Ecto neural progenitor cell (in vitro differentiated cells): Measurements from ENCODE around the gene KCNMA1.

ENCODE experiments used
- DNase-seq: peaks from one replicate; pipeline ENCODE4 v3.0.0-alpha.2; 2018; ENCODE audit warnings: low spot score

The KCNMA1 gene

DNA sequence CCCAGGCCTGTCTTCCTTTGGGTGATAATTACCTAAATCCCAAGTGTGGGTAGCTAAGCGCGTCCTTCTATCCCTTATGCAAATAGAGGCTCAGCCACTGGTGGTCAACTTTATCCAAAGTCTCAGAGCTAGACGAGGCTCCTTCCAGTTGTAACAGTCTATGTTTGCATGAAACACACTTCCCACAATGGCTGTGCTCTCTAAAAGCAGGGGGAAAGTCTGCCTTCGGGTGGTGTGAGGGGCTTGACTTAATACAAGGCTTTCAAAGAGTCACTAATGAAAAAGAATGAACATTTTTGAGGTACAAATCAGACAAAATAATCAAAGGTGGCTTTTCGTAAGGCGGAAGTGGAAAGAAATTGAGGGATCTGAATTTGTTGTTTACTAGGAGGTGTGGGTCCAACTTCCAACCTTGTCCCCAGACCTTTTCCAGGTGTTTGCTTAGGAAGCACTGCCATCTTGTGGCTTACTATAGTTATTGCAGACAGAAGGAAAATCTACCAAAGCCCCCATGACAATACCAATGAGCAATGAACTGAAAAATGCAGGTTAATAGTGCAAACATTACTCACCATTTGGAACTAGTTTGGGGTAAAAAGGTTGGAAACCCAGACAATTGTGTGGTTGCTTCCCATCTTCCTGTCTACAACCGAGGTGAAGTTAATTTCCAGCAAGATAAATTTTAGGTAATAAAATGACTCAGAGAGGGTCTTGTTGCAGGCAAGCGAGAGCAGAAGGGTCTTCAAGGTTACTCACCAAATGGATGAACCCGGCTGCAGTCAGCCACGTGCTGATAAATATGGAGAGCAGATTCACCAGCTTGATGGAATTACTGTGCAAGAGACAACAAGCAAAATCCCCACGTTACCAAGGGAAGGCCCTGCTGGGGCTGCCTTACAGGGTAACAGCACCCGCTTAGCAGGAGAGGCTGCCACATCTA, 525.7 kb downstream of the KCNMA1 start:
- DNase-seq = no peak

DNA sequence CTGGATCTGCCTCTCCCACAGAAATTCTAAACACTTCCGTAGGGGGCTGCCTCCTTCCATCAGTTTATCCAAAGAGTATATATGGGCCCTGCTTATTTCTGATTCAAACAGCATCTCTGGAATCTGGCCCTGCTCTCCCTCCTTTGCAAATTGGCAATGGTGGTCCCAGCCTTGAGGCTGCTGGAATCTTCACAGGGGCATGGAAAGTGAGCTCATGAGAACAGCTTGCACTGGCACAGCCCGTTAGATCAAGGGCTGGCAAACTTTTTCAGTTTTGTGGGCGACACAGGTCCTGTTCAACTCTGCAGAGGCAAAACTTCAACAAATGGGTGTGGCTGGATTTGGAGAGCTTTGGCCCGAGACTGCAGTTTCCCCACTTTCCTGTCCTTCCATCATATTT, 526.9 kb downstream of the KCNMA1 start:
- no peak for DNase-seq

DNA sequence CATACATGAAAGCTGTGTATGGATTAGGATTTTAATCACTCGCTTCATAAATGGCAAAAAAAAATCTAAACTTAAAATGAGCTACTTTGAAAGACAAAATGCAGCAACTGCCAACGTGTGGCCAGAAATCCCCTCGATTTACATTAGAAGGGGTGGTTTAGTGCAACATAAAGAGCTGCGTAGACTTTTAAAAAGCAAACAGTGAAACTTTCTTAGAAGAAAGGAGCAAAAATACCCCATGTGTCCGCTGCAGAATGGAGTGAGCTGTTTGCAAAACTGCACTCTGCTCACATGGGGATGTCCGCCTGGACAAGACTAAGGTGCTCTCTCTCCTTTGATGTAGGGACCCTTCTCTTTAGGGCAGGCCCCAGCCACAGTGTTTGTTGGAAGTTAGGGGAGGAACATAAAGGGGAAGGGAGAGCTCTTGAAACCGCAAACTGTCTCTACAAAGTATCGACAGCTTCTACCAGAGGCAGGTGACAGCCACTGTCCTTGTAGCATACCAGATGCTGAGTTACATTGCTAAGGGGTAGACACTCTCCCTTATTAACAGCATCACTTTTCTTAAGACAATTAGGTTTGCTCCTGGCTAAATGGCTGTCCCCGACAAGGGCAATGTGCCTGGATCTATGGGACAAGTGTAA, 528.1 kb downstream of the KCNMA1 start:
- DNase-seq = no peak

DNA sequence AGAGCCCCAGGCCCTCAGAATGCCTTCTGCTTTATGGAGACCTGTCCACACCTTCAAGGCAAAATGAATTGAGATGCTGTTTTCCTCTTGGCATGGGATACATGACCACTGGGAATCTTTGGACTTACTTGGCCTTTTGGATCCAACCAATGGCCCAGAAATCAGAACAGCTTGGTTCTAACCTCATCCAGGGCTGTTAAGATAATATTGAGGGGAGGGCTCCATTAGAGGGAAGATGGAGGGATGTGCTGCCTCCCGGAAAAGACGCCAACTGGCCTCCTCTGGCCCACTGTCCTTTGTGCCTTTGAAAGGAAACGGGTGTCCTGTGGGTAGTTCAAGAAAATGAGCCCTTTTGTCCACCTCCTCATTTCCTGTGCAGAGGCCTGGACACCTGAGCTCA, 530.9 kb downstream of the KCNMA1 start:
- DNase-seq = no peak

DNA sequence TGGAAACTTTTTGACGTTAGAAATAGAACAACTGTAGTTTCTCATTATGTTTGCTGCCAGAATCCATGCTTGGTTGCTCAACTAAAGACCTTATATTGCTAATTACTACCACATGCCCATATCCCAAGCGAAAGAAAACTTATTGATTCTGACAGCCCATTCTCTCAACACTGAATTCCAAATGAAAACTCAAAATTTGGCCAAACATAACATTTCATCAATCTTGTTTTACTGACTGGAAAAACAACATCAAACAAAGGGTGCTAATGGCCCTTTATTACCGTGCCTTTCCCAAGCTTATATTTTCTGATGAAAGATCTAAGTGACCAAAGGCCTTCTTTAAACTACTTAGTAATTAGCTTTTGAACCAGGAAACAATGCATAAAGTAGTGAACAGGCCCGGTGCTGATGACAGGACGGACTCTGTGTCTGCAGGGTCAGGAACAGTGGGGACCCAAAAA, 531.8 kb downstream of the KCNMA1 start:
- no peak for DNase-seq

DNA sequence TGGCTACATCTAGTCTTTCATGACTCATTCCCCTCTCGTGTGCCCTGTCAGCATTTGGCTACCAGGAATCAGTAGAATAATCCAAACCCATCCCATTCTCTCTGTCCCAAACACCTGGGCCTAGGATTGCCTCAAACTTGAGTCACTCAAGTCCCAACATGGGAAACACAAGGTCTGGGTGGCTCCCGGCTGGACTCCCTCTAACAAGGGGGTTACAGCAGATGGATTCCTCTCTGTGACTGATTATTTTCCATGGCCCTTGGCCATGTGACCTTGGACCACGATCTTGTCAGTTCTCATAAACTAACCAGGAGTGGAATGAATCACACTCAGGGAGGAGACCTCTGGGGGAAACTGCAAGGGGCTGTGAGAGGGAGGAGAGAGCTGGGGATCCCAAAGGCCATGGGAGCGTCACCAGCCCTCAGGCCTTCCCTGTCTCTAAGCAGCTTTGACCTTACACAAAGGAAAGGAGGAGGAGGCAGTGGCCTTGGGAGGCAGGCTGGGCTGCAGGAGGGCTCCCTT, 533.1 kb downstream of the KCNMA1 start:
- no peak for DNase-seq

DNA sequence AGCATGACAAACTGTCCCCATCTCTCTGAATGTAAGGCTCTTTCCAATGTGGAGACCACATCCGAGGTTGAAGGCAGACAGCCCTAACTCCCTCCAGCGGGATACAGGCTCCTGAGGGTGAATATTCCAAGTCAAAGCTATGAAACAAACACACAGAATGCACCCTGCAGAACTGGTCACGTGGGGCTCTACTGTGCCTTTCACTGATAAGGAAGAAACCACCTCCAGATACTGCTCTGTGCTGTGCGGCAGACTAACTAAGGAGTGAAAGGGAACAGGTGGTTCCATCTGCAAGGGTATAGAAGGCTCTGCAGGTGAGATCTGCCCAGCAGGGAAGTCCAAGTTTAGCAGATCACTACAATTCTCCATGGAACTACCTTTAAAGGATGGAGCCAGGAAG, 534.4 kb downstream of the KCNMA1 start:
- no peak for DNase-seq

DNA sequence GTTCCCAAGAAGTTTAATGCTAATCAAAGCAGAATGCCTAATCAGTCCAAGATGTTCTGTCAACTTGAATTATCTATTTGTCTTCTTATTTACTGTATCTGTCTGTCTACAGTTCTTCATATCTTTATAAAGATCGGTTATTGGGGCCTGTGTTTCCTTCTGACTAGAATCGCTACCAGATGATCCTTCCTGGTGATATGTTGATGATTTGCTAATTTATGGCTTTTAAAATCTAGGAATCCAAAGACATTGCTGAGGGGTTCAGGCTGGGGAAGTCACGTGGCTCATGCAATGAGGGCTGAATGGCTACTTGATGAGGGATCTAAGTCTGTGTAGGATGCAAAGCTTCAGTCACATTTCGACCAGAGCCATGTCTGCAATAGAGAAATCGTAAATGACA, 536.3 kb downstream of the KCNMA1 start:
- DNase-seq = no peak

DNA sequence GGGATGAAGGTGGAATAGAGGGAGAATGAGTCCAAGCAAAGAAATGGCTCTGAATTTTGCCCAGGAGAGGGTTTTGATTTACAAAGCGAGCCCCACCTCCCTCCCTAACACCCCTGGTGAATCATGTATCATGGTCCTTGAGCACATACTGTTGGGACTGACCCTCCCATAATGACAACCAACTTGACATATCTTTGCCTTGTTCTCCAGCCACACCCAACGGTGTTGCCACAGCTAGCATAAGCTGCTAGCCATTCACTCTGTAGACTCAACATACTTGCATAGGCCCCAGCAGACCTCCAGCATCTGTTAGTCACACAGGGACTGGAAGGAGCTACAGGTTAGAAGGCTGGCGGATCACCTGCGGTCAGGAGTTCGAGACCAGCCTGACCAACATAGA, 538.5 kb downstream of the KCNMA1 start:
- DNase-seq = no peak

DNA sequence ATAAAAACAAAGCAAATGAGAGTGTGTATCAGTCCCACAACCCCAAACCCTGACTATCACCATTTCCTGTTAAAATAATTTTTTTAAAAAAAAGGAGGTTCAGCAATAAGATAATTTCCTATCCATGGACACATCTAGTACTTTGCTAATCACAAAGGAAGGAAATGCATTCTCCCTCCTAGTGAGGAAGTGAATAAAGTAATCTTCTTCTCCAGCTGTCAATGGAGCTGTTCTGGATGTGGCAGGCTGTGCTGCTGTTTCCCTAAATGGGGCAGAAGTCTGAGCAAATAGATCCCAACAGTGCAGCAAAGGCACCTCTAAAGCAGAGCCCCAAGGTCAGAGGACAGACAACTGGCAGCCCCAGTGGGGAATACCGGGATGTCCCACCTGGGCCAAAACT, 540.0 kb downstream of the KCNMA1 start:
- DNase-seq = no peak

DNA sequence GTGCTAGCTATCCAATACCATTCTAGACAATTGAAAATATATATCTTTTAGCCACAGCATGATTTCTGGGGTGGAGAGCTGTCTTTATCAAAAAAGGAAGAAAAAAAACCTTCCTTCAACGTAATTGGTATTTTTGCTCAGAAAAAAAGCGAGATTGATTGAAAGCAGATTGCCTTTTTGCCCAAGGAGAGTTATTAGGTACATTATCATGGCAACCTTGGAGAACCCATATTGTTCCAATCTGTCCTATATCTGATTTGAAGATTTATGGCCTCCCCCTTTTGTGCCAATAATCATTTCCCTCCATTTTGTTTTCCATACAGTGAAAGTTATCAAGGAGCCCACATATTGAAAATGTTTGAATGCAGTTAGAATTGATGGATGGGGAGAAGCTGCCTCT, 544.5 kb downstream of the KCNMA1 start:
- DNase-seq = no peak

DNA sequence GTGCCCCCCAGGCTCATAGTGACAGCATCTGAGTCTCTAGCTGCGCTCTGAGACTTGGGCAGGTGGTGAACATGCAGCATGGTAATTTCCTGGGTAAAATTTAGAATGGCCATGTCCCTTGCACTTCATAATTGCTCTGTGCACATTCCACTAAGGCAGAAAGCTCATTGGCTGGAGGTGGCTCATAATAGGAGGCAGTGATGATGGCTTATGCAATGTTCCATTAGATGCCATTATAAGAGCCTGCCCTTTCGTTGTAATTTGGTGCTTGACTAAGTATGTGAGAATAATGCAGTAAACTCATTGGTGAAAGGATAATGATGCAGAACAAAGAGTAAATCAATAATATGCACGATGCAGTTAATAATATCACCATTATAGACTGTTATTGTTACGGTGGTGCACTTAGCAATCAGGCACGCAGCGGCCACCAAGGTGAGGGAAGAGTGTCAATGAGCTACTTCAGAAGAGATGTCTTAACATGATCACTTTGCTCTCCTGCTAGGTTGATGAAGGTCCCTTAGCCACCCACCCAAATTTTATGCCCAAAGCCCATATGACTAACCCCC, 545.9 kb downstream of the KCNMA1 start:
- no peak for DNase-seq

DNA sequence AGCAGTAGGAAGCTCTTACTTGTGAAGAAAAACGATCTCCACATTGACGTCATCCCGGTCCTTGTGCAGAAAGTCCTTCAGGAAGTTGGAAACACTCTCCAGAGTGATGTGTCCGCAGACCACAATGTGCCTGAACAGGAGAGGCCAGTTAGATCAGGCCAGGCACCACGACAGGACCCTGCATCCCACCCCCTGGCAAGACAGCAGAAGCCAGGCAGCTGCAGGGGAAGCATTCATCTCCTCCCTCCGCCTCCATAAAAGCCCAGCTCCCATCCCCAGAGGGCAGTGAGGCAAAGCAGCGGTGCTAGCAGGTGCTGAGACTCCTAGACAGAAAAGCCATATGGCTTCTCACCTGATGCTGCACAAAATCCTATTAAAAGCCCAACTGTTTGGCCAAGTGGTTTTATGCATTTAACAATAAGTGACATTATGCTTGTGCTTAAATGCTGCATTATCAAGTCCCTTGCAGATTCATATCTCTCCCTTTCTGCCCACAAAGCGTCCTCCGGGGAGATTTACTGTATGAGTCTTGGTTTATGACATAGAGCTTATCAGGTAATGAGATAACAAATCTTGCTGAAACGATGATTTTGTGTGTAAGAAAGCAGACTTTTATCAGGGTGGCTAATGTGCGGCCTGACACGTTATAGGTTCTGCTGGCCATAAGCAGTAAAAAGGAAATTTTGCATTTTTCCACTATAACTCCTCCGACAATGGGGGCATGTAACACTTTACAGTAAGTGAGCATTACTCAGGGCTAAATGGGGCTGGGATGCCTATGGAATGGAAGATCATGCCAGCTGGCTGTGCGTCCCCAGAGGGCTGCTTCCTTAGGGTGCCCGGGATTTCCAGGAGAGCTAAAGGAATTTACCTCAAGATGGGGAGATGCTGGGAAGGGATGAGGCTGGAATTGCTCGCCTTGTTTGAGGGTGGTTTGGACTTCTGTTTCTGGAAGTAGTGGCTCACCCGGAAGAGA, 546.9 kb downstream of the KCNMA1 start:
- no peak for DNase-seq

DNA sequence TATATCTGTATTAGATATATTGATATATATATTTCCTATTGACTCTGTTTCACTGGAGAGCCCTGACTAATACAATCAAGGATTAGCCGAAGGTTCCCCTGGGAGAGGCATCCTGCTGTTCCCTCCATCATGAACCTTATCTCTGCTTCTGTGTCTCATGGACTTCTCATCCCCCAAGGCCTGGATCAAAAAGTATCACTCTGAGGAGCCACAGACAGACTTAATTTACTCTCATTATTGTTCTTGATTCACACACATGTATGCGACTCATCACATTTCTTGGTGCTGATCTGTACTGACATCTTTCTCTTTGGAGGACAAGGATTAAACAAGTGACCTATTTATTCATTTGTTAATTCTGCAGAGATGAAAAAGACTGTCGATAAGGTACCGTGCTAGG, 550.2 kb downstream of the KCNMA1 start:
- no peak for DNase-seq

DNA sequence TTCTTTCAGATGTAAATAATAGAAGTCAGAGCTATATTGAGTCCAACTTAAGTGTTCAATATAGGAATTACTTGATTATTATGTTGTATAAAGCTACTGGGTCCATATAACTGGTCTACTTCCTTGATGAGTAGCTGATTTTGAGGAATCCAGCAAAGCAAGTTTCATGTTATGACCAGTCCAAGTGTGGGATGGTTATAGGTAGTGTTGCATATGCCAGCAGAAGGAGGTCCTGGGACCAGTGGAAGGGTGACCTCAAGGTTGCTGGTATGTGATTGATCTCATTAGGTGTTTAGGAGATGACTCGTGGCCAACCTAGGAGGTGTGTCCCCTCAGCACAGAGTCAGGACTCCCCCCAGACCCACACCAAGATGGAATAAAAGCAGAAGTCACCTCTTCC, 551.5 kb downstream of the KCNMA1 start:
- DNase-seq = no peak

DNA sequence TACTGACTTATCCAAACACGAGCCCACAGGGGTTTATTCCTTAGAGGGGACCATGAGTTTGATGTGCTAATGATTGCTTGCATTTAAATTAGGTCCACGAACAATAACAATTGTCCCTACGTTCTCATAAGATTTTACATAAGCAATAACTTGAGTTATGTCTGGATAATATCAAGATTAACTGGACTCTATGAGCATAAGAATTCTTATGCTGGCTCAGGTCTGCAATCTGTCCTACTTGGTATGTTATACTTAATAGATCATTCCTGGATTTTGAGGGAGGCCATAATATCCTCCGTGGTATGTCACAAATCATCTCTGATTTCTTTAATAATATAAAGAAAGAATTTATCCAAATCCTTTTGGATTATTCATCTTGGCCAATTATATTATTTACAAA, 552.3 kb downstream of the KCNMA1 start:
- no peak for DNase-seq

DNA sequence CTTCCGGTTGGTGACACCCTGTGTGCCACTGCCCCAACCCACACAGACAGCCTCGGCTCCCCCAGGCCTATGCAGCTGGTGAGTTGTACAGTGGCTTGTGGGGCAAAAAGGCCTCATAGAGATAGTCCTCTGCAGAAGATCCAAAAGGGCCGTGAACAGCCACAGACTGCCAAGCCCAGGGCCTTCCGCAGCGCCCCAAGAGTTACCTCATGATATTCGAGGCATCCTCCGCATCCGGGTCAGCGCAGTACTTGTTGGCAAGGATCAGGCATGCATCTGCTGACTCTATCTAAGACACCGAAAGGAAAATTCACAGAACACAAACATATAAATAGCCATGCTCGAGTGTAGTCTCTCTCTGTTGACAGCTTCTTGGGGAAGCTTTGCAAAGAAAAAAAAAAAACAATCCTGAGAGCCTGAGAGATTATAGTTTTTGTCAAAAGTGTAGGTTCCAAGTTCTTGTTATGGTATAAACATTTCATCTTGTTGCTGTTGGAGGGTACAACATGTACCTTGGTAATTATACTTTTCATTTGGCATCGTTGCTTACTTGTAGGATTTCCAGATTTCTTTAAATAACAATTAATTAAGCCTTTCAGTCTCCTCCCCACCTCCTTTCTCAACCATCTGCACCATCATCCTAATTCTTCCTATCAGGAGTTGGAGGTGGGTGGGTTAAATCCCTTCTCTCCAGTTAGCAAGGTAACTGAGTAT, 553.0 kb downstream of the KCNMA1 start:
- no peak for DNase-seq

DNA sequence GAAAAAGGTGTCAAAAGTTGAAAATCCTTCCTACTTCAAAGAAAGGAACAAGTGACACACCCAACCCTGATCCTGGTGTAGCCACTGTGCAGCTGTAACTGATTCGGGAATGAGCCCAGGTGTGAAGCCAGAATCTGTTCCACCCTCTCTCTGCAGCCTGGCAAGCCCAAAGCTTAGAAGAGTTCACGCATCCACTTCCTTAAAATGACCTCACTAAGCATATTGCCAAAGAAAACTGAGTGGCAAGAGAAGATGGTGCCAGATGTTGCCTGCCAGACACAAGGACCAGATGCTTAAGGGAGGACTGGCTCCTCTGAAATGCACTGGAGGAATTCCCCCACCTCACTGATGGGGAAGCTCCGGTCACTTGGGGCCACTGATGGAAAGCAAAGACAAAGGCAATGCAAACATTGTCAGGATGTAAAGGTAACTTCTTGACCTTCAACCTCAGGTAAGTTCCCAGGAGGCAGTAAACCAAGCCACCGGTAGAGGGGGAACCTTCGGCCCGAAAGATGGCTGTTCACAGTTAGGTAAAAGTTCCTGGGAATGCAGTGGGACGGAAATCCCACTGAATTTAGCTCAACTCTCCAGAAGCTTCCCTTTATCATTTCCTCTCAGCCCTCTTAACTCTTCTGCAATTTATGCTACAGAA, 554.9 kb downstream of the KCNMA1 start:
- no peak for DNase-seq

DNA sequence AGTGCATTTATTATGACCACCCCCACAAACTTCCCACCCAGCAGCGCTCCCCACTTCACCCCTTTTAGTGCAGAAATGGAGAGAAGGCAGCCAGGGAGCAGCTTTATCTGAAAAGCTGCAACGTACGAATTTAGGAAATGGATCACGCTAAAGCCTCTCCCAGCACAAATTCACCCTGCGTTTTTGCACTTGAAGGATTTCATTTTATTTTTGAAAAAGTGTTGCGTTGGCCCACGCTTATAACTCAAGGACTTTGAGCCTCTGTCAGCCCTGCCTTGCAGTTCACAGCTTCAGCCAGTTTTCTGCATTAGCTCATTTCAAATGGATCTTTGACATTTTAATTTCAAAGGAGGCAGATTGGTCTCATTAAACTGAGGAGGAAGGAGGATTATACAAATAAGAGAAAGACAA, 556.1 kb downstream of the KCNMA1 start:
- no peak for DNase-seq

DNA sequence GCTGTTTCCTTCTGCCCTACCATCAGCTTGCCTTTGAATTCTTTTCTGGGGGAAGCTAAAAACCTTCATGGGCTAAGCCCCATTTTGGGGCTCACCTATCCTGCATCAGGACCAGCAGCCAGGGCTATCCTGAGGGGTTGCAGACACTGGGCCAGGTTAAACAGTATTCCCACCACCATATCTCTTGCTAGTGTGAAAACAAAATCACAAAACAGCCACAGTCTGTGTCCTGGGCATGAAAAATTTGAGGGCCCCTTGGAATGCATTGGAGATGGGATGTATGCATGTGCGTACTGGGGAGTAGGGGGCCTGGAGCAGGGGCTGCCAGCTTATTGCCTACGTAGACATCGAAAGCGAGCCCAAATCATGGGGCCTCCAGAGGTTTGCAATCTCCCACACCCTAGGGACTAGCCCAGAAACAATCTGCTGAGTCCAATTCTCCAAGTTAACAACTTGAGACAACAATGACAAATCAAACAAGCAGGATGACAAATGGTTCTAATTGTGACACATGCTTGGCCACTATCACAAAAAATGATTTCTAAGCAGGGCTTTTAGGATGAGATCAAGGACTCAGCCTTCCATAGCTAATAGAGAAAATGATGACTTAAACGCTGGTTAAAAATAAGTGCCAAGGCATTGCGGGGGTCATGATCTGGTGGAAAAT, 557.1 kb downstream of the KCNMA1 start:
- DNase-seq = no peak
